Tibial nerve (tissue), 4 donors: Measurements from ENCODE around the gene GPC5. TPM values are rescaled to one million over a fixed set of nuclear protein-coding genes. Genes with fewer than 3 reads are reported as not detected.
"Not testable (repeated sequence)": the region's sequence is repeated elsewhere in the genome, so short reads cannot be mapped to it uniquely, and the experiment has no call there.

ENCODE experiments used
- DNase-seq, 2 donors: peaks; one replicate each; pipeline ENCODE4 v3.0.0-alpha.2; 2019; ENCODE audit warnings: low spot score in 2 of 2
- H3K27ac ChIP-seq, 4 donors: fragments of 200-600 bp; sonication (generic) in 3 of 4; one replicate each; pipeline ENCODE4 v1.5.1; 2017 to 2019; ENCODE audit warnings: mild to moderate bottlenecking in 1 of 4
- H3K27me3 ChIP-seq, 2 donors: fragments of 200-600 bp; sonication (generic) in 1 of 2; one replicate each; pipeline versions ENCODE4 v1.5.1 to v1.6.0; 2017 to 2019
- H3K36me3 ChIP-seq, 3 donors: fragments of 200-600 bp; sonication (generic); one replicate each; pipeline ENCODE4 v1.5.1; 2018 to 2019
- H3K4me1 ChIP-seq, 4 donors: fragments of 200-600 bp; sonication (generic) in 3 of 4; one replicate each; pipeline ENCODE4 v1.5.1; 2017 to 2019
- H3K4me3 ChIP-seq, 4 donors: fragments of 200-600 bp; sonication (generic) in 3 of 4; one replicate each; pipeline ENCODE4 v1.5.1; 2017 to 2019; ENCODE audit warnings: mild to moderate bottlenecking in 1 of 4, moderate library complexity in 1 of 4
- H3K9me3 ChIP-seq, 4 donors: fragments of 200-600 bp; sonication (generic) in 3 of 4; one replicate each; pipeline ENCODE4 v1.5.1; 2017 to 2019
- EP300 ChIP-seq, 2 donors: sonication (generic); formaldehyde crosslinking; IDR thresholded peaks; one replicate each; pipeline ENCODE4 v1.6.1; 2017; ENCODE audit warnings: antibody characterized with exemption in 2 of 2, mild to moderate bottlenecking in 1 of 2
- POLR2A ChIP-seq, 2 donors: fragments of 450-650 bp; IDR thresholded peaks; one replicate each; pipeline ENCODE4 v1.6.1; 2017; ENCODE audit warnings: antibody characterized with exemption in 2 of 2, mild to moderate bottlenecking in 2 of 2, moderate library complexity in 2 of 2
- WGBS, 2 donors: methylation state at CpG; one replicate each; pipeline ENCODE4 v1.1.5; 2018; 5-methylcytosine and 5-hydroxymethylcytosine counted together
- total RNA-seq, 4 donors: library from RNA; depleted of rRNA; stranded (reverse); fragments of >200 nt; gene quantifications; one replicate each; pipeline ENCODE4 v1.1.0, GENCODE V29; 2016
- TF ChIP-seq, protein P1 (sequence below), 5 experiments: fragments of 200-600 bp in 3 of 5; fragments of 450-650 bp in 2 of 5; sonication (generic) in 3 of 5; IDR thresholded peaks; one replicate each; pipeline ENCODE4 v1.5.1; 2016 to 2019; ENCODE audit warnings: antibody characterized with exemption in 5 of 5, mild to moderate bottlenecking in 3 of 5, moderate library complexity in 2 of 5

Gene GPC5
- total RNA-seq, 4 donors from 2014 or later = 3.7 to 5.7 (median 4.2) TPM; not detected in 1

GRCh38 chr13:91889641-91890040 lies 491.2 kb downstream of the GPC5 start:
- Histone ChIP-seq H3K27me3 (no peaks in the 10 kb centered on the region), H3K27ac (no peak overlapping the region), H3K9me3 (no peaks in the 10 kb centered on the region), H3K4me1 (no peaks in the 10 kb centered on the region), H3K36me3 (no peaks in the 10 kb centered on the region), H3K4me3 (no peak overlapping the region)
- 95 to 96% methylated on average over 2 of the region's 2 CpGs for WGBS, 2 donors
- TF ChIP-seq EP300 (IDR thresholded peaks at IDR 0.05) (no peak), POLR2A (IDR thresholded peaks at IDR 0.05) (no peak)
- TF ChIP-seq, protein P1, sequence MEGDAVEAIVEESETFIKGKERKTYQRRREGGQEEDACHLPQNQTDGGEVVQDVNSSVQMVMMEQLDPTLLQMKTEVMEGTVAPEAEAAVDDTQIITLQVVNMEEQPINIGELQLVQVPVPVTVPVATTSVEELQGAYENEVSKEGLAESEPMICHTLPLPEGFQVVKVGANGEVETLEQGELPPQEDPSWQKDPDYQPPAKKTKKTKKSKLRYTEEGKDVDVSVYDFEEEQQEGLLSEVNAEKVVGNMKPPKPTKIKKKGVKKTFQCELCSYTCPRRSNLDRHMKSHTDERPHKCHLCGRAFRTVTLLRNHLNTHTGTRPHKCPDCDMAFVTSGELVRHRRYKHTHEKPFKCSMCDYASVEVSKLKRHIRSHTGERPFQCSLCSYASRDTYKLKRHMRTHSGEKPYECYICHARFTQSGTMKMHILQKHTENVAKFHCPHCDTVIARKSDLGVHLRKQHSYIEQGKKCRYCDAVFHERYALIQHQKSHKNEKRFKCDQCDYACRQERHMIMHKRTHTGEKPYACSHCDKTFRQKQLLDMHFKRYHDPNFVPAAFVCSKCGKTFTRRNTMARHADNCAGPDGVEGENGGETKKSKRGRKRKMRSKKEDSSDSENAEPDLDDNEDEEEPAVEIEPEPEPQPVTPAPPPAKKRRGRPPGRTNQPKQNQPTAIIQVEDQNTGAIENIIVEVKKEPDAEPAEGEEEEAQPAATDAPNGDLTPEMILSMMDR (IDR thresholded peaks at IDR 0.05) = no peak
- DNase-seq = no peak

DNA sequence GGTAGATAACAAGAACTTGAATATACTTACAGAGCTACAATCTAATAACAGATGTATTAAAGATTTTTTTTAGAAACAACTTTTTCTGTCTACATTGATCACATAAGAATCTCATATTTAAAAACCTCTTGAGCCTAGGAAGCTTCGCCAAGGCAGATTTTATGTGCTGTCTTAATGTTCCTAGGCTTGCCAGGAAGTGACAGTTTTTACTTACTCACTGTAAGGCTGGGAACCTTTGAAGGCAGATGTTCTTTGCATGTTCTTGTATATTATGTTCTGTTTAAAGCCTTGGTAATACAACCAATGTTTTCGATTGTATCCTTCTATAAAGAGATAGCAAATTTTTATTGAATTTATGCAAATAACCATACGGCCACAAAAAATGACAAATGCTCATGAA lies 492.7 kb downstream of the GPC5 start:
- DNase-seq = no peak
- no peak overlapping the region for H3K27ac ChIP-seq
- H3K9me3 ChIP-seq = no peaks in the 10 kb centered on the region
- no peak for TF ChIP-seq EP300 (IDR thresholded peaks at IDR 0.05)
- TF ChIP-seq, protein P1 (IDR thresholded peaks at IDR 0.05) = no peak
- no peak for TF ChIP-seq POLR2A (IDR thresholded peaks at IDR 0.05)
- H3K4me1 ChIP-seq = no peaks in the 10 kb centered on the region
- H3K36me3 ChIP-seq = no peaks in the 10 kb centered on the region
- H3K4me3 ChIP-seq = no peak overlapping the region
- no peaks in the 10 kb centered on the region for H3K27me3 ChIP-seq
- WGBS, 2 donors = 72 to 75% methylated on average over 3 of the region's 3 CpGs

- TF ChIP-seq POLR2A (IDR thresholded peaks at IDR 0.05) (no peak), EP300 (IDR thresholded peaks at IDR 0.05) (no peak)
- TF ChIP-seq, protein P1 (IDR thresholded peaks at IDR 0.05) = no peak
Measured at GRCh38 chr13:91893040-91893439, 494.6 kb downstream of the GPC5 start.

GRCh38 chr13:91894316-91894715 lies 495.9 kb downstream of the GPC5 start:
- no peak for DNase-seq
- H3K9me3 ChIP-seq = no peaks in the 10 kb centered on the region
- no peak overlapping the region for H3K4me3 ChIP-seq
- TF ChIP-seq POLR2A (IDR thresholded peaks at IDR 0.05) (no peak), EP300 (IDR thresholded peaks at IDR 0.05) (no peak)
- TF ChIP-seq, protein P1 (IDR thresholded peaks at IDR 0.05) = no peak
- no peaks in the 10 kb centered on the region for H3K27me3 ChIP-seq
- H3K27ac ChIP-seq = no peak overlapping the region
- H3K36me3 ChIP-seq = no peaks in the 10 kb centered on the region
- 9 to 22% methylated on average over 2 of the region's 2 CpGs for whole genome bisulfite sequencing, 2 donors
- no peaks in the 10 kb centered on the region for H3K4me1 ChIP-seq

More at GRCh38 chr13:91893040-91893439, 494.6 kb downstream of the GPC5 start:
- Histone ChIP-seq H3K27me3 (no peaks in the 10 kb centered on the region), H3K4me1 (no peaks in the 10 kb centered on the region), H3K9me3 (no peaks in the 10 kb centered on the region), H3K4me3 (no peak overlapping the region), H3K36me3 (no peaks in the 10 kb centered on the region), H3K27ac (no peak overlapping the region)
- 97 to 98% methylated on average over 2 of the region's 2 CpGs for WGBS, 2 donors
- no peak for DNase-seq

DNA sequence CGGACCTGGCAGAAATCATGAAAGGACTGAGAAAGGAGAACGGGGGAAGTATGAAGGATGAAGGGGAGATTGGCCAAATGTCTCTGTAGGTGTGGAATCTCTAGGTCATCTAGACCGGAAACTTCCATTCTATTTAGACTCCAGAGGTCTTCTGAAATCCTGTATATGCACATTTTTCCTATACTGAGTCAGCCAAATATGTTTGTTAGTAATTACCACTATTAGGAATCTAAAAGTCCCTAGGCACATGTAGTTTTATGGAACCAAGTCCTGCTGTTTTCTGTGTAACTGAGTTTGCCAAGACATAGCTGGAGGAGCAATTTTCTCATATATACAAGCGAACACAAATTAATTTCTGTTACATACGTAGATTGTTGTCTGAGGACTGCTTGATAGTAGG lies 498.1 kb downstream of the GPC5 start:
- Histone ChIP-seq H3K36me3 (no peaks in the 10 kb centered on the region), H3K4me3 (no peak overlapping the region), H3K27me3 (no peaks in the 10 kb centered on the region), H3K4me1 (no peaks in the 10 kb centered on the region), H3K27ac (no peak overlapping the region), H3K9me3 (no peaks in the 10 kb centered on the region)
- TF ChIP-seq, protein P1 (IDR thresholded peaks at IDR 0.05) = no peak
- TF ChIP-seq POLR2A (IDR thresholded peaks at IDR 0.05) = no peak
- TF ChIP-seq EP300 (IDR thresholded peaks at IDR 0.05) = no peak
- 60 to 61% methylated on average over 5 of the region's 5 CpGs for WGBS, 2 donors
- no peak for DNase-seq

DNA sequence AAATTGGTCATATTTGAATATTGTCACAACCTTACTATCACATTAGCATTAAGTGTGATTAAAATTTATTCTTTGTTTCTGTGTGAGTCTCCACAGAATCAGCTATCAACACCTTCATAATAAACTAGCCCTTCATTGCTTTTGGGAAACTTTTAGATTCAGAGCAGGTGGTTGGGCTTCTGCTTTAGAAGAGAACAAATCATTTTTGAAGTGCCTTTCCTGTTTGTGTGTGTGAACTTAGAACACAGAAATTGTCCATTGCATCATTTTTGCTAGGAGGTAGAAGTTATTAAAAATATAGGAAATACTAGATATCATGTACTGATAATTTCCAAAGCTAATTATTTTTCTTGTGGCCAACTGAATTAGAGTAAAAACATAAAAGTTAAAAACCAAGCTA lies 500.6 kb downstream of the GPC5 start:
- not testable (repeated sequence) for DNase-seq, H3K27ac ChIP-seq, H3K4me3 ChIP-seq, H3K9me3 ChIP-seq, H3K36me3 ChIP-seq, H3K27me3 ChIP-seq, H3K4me1 ChIP-seq
